OCI-LY1 (cell line): Measurements from ENCODE around the gene TLCD3B.

Source experiments
- CTCF ChIP-seq: fragments of 200-600 bp; sonication (generic), shearing (Covaris generic); IDR thresholded peaks from 2 replicates; pipeline ENCODE4 v1.5.1; 2017; ENCODE audit warnings: mild to moderate bottlenecking, antibody characterized with exemption, low read length, moderate library complexity, mixed read lengths
- EZH2 ChIP-seq: fragments of 200-600 bp; sonication (generic), shearing (Covaris generic); IDR thresholded peaks from 2 replicates; pipeline ENCODE4 v1.8.0; 2017; ENCODE audit warnings: borderline replicate concordance, mixed run types, mild to moderate bottlenecking, antibody characterized with exemption, low read length, moderate library complexity, mixed read lengths

GRCh38 chr16:30017277-30017656 is 13.8 kb downstream of the TLCD3B start:
- no peak for TF ChIP-seq CTCF
- no peak for TF ChIP-seq EZH2
